A549 (cell line): ENCODE data around the gene HBE1.

Experiments used
- BHLHE40 ChIP-seq: IDR thresholded peaks from 2 replicates; pipeline ENCODE4 v1.6.1; 2012; ENCODE audit warnings: low read depth, low read length, inconsistent platforms
- CHD4 ChIP-seq: fragments of 200-600 bp; sonication (generic); IDR thresholded peaks from 2 replicates; pipeline ENCODE4 v1.6.1; 2016; ENCODE audit warnings: antibody characterized with exemption, mild to moderate bottlenecking, borderline replicate concordance
- CTCF ChIP-seq: fragments of >200 bp; sonication (Bioruptor Twin); formaldehyde crosslinking; IDR thresholded peaks from 3 replicates; pipeline ENCODE4 v1.5.1; 2016
- EP300 ChIP-seq, 2 experiments: fragments of >200 bp; sonication (Bioruptor Twin); formaldehyde crosslinking; IDR thresholded peaks; 2 replicates in 1 of 2; 3 replicates in 1 of 2; pipeline ENCODE4 v1.6.1; 2016 to 2017
- POLR2A ChIP-seq: IDR thresholded peaks from 2 replicates; pipeline ENCODE4 v1.6.1; 2012; ENCODE audit warnings: mild to moderate bottlenecking, low read length
- POLR2AphosphoS2 ChIP-seq: conservative IDR thresholded peaks from 2 replicates; pipeline ENCODE4 v1.6.1; 2012; ENCODE audit warnings: low read length, improper control_type of control experiment, inconsistent platforms
- TF ChIP-seq, protein P1 (sequence below): IDR thresholded peaks from 2 replicates; pipeline ENCODE4 v1.6.1; 2012
- TF ChIP-seq, protein P2 (sequence below): fragments of 150-350 bp; IDR thresholded peaks from 2 replicates; pipeline ENCODE4 v1.6.1; 2014; ENCODE audit warnings: low read depth, mild to moderate bottlenecking, low read length
- TF ChIP-seq, protein P3 (sequence below): fragments of 200-600 bp; sonication (generic); IDR thresholded peaks from 2 replicates; pipeline ENCODE4 v1.6.1; 2016; ENCODE audit warnings: antibody characterized with exemption, mild to moderate bottlenecking, moderate library complexity

- no peak for TF ChIP-seq POLR2A
- TF ChIP-seq BHLHE40 = no peak
- TF ChIP-seq, protein P1, sequence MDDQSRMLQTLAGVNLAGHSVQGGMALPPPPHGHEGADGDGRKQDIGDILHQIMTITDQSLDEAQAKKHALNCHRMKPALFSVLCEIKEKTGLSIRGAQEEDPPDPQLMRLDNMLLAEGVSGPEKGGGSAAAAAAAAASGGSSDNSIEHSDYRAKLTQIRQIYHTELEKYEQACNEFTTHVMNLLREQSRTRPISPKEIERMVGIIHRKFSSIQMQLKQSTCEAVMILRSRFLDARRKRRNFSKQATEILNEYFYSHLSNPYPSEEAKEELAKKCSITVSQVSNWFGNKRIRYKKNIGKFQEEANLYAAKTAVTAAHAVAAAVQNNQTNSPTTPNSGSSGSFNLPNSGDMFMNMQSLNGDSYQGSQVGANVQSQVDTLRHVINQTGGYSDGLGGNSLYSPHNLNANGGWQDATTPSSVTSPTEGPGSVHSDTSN = no peak
- TF ChIP-seq CTCF = no peak
- TF ChIP-seq, protein P2, sequence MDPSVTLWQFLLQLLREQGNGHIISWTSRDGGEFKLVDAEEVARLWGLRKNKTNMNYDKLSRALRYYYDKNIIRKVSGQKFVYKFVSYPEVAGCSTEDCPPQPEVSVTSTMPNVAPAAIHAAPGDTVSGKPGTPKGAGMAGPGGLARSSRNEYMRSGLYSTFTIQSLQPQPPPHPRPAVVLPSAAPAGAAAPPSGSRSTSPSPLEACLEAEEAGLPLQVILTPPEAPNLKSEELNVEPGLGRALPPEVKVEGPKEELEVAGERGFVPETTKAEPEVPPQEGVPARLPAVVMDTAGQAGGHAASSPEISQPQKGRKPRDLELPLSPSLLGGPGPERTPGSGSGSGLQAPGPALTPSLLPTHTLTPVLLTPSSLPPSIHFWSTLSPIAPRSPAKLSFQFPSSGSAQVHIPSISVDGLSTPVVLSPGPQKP = no peak
- TF ChIP-seq, protein P3, sequence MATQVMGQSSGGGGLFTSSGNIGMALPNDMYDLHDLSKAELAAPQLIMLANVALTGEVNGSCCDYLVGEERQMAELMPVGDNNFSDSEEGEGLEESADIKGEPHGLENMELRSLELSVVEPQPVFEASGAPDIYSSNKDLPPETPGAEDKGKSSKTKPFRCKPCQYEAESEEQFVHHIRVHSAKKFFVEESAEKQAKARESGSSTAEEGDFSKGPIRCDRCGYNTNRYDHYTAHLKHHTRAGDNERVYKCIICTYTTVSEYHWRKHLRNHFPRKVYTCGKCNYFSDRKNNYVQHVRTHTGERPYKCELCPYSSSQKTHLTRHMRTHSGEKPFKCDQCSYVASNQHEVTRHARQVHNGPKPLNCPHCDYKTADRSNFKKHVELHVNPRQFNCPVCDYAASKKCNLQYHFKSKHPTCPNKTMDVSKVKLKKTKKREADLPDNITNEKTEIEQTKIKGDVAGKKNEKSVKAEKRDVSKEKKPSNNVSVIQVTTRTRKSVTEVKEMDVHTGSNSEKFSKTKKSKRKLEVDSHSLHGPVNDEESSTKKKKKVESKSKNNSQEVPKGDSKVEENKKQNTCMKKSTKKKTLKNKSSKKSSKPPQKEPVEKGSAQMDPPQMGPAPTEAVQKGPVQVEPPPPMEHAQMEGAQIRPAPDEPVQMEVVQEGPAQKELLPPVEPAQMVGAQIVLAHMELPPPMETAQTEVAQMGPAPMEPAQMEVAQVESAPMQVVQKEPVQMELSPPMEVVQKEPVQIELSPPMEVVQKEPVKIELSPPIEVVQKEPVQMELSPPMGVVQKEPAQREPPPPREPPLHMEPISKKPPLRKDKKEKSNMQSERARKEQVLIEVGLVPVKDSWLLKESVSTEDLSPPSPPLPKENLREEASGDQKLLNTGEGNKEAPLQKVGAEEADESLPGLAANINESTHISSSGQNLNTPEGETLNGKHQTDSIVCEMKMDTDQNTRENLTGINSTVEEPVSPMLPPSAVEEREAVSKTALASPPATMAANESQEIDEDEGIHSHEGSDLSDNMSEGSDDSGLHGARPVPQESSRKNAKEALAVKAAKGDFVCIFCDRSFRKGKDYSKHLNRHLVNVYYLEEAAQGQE = no peak
- no peak for TF ChIP-seq POLR2AphosphoS2
- TF ChIP-seq CHD4 = no peak
- no peak for TF ChIP-seq EP300 (IDR thresholded peaks at IDR 0.05)
Measured at GRCh38 chr11:5274395-5274794, 4.7 kb upstream of the HBE1 start.
